H1 (cell line): ENCODE results near the gene OBSCN. TPM values are rescaled to one million over a fixed set of nuclear protein-coding genes. Genes with fewer than 3 reads are reported as not detected.

Experiments
- CTCF ChIA-PET: fragments of 300-600 bp; sonication (Branson Sonifier 250); formaldehyde crosslinking; loops from one replicate; lab custom pipeline; 2021; ENCODE audit not compliant: partially characterized antibody; lab: Charles Lee
- POLR2A ChIA-PET: fragments of 300-600 bp; sonication (Branson Sonifier 250); formaldehyde crosslinking; loops from one replicate; lab custom pipeline; 2021; ENCODE audit warnings: inconsistent platforms; ENCODE audit not compliant: partially characterized antibody; lab: Charles Lee
- DNase-seq, 2 experiments: peaks; one replicate each; pipeline versions ENCODE4 v3.0.0 to v3.0.0-alpha.2; 2010 to 2022; ENCODE audit warnings: low spot score in 2 of 2, low read depth in 1 of 2, mixed read lengths in 1 of 2
- FAIRE-seq: peaks from 2 replicates; lab custom pipeline; 2011; peaks lifted over from hg19 to GRCh38; lab: Jason Lieb, UNC
- H2AFZ ChIP-seq: 2 replicates; pipeline ENCODE4 v1.8.1; 2012; ENCODE audit warnings: low read length, inconsistent platforms
- H2AK5ac ChIP-seq: 2 replicates; pipeline ENCODE4 v1.6.1; 2013; ENCODE audit warnings: low read depth, low read length
- H2BK120ac ChIP-seq: replicated peaks from 2 replicates; pipeline ENCODE3; 2013; ENCODE audit warnings: low read depth, low read length, inconsistent platforms
- H2BK12ac ChIP-seq: 2 replicates; pipeline ENCODE4 v1.6.1; 2013; ENCODE audit warnings: low read depth, low read length
- H2BK15ac ChIP-seq: 2 replicates; pipeline ENCODE4 v1.6.1; 2013; ENCODE audit warnings: low read length
- H2BK20ac ChIP-seq: 2 replicates; pipeline ENCODE4 v1.6.1; 2013; ENCODE audit warnings: low read length
- H2BK5ac ChIP-seq: 2 replicates; pipeline ENCODE4 v1.6.1; 2013; ENCODE audit warnings: low read depth, low read length
- H3K14ac ChIP-seq: 2 replicates; pipeline ENCODE4 v1.6.1; 2013; ENCODE audit warnings: inconsistent platforms; ENCODE audit not compliant: insufficient read length
- H3K18ac ChIP-seq: 2 replicates; pipeline ENCODE4 v1.6.1; 2013; ENCODE audit warnings: low read length; ENCODE audit errors: extremely low read depth
- H3K23ac ChIP-seq: 2 replicates; pipeline ENCODE4 v1.6.1; 2013; ENCODE audit warnings: inconsistent platforms; ENCODE audit not compliant: insufficient read length
- H3K23me2 ChIP-seq: 2 replicates; pipeline ENCODE4 v1.6.1; 2013; ENCODE audit warnings: low read depth, low read length
- H3K27ac ChIP-seq: 2 replicates; pipeline ENCODE4 v1.6.1; 2011; ENCODE audit warnings: low read depth, low read length, inconsistent platforms
- H3K27me3 ChIP-seq, 4 experiments: replicated peaks in 1 of 4; 1 replicate in 1 of 4; 2 replicates in 3 of 4; pipeline versions ENCODE4 v1.6.1 to v1.8.1; 2011 to 2013; ENCODE audit warnings: low read length in 3 of 4, mild to moderate bottlenecking in 3 of 4, inconsistent platforms in 2 of 4, mixed read lengths in 2 of 4, moderate library complexity in 1 of 4; ENCODE audit not compliant: control insufficient read depth in 3 of 4, insufficient read depth in 3 of 4; ENCODE audit errors: extremely low read depth in 1 of 4
- H3K36me3 ChIP-seq, 4 experiments: 2 replicates each; pipeline versions ENCODE4 v1.6.1 to v1.8.1; 2011 to 2013; ENCODE audit warnings: mild to moderate bottlenecking in 4 of 4, low read length in 3 of 4, moderate library complexity in 2 of 4, control low read depth in 1 of 4, inconsistent platforms in 1 of 4; ENCODE audit not compliant: insufficient read depth in 4 of 4, control insufficient read depth in 2 of 4
- H3K4ac ChIP-seq: replicated peaks from 2 replicates; pipeline ENCODE3; 2013; ENCODE audit warnings: low read length, low read depth, mixed read lengths, inconsistent platforms; ENCODE audit not compliant: insufficient read length
- H3K4me1 ChIP-seq, 4 experiments: replicated peaks in 1 of 4; 1 replicate in 1 of 4; 2 replicates in 3 of 4; pipeline versions ENCODE4 v1.6.1 to v1.8.1; 2011 to 2013; ENCODE audit warnings: low read length in 3 of 4, inconsistent platforms in 2 of 4, mixed read lengths in 1 of 4; ENCODE audit not compliant: insufficient read depth in 4 of 4, control insufficient read depth in 3 of 4
- H3K4me2 ChIP-seq, 2 experiments: 2 replicates each; pipeline versions ENCODE4 v1.6.1 to v1.8.1; 2011 to 2013; ENCODE audit warnings: low read depth in 2 of 2, low read length in 2 of 2, control low read depth in 1 of 2, inconsistent platforms in 1 of 2, mild to moderate bottlenecking in 1 of 2; ENCODE audit not compliant: insufficient read depth in 1 of 2
- H3K4me3 ChIP-seq, 4 experiments: fragments of 200-600, 300-600 bp in 1 of 4; sonication (generic), shearing (Covaris generic), sonication (Bioruptor Twin) in 1 of 4; 2 replicates each; pipeline versions ENCODE4 v1.5.1 to v1.8.1; 2011 to 2016; ENCODE audit warnings: low read length in 4 of 4, low read depth in 3 of 4, control low read depth in 2 of 4, inconsistent platforms in 2 of 4, mild to moderate bottlenecking in 2 of 4, mixed read lengths in 1 of 4, moderate library complexity in 1 of 4; ENCODE audit not compliant: insufficient read depth in 2 of 4; ENCODE audit errors: extremely low read depth in 1 of 4
- H3K56ac ChIP-seq: replicated peaks from 2 replicates; pipeline ENCODE3; 2013; ENCODE audit warnings: low read depth, mild to moderate bottlenecking, mixed read lengths, low read length, inconsistent platforms; ENCODE audit not compliant: insufficient read length
- H3K79me1 ChIP-seq: 2 replicates; pipeline ENCODE4 v1.6.1; 2013; ENCODE audit warnings: low read depth, low read length, control low read depth
- H3K79me2 ChIP-seq, 2 experiments: 2 replicates each; pipeline versions ENCODE4 v1.6.1 to v1.8.1; 2012 to 2013; ENCODE audit warnings: low read length in 2 of 2, mild to moderate bottlenecking in 2 of 2, inconsistent platforms in 1 of 2; ENCODE audit not compliant: insufficient read depth in 2 of 2, control insufficient read depth in 1 of 2
- H3K9ac ChIP-seq, 4 experiments: replicated peaks in 1 of 4; 1 replicate in 1 of 4; 2 replicates in 3 of 4; pipeline versions ENCODE4 v1.6.1 to v1.8.1; 2011 to 2013; ENCODE audit warnings: low read depth in 3 of 4, low read length in 3 of 4, control low read depth in 2 of 4, mild to moderate bottlenecking in 2 of 4, moderate library complexity in 2 of 4, inconsistent platforms in 1 of 4; ENCODE audit errors: extremely low read depth in 1 of 4
- H3K9me3 ChIP-seq, 2 experiments: 2 replicates each; pipeline versions ENCODE4 v1.6.1 to v1.8.1; 2012 to 2013; ENCODE audit warnings: mild to moderate bottlenecking in 2 of 2, moderate library complexity in 2 of 2, control low read depth in 1 of 2, inconsistent platforms in 1 of 2, low read depth in 1 of 2, low read length in 1 of 2, mixed read lengths in 1 of 2; ENCODE audit not compliant: insufficient read depth in 2 of 2
- H4K20me1 ChIP-seq, 2 experiments: replicated peaks in 1 of 2; 2 replicates each; pipeline versions ENCODE3 to v1.8.1; 2011 to 2013; ENCODE audit warnings: inconsistent platforms in 2 of 2, low read length in 2 of 2, mild to moderate bottlenecking in 1 of 2; ENCODE audit not compliant: insufficient read depth in 2 of 2, control insufficient read depth in 1 of 2
- H4K5ac ChIP-seq: 2 replicates; pipeline ENCODE4 v1.6.1; 2013; ENCODE audit warnings: low read length, low read depth, mixed read lengths, inconsistent platforms; ENCODE audit not compliant: insufficient read length
- H4K8ac ChIP-seq: 2 replicates; pipeline ENCODE4 v1.8.0; 2013; ENCODE audit warnings: mild to moderate bottlenecking, moderate library complexity, low read length, inconsistent platforms; ENCODE audit not compliant: insufficient read depth; ENCODE audit errors: extremely low read depth
- H4K91ac ChIP-seq: replicated peaks from 2 replicates; pipeline ENCODE3; 2013; ENCODE audit warnings: low read length, mixed read lengths, inconsistent platforms; ENCODE audit not compliant: insufficient read length
- BRCA1 ChIP-seq: IDR thresholded peaks from 2 replicates; pipeline ENCODE4 v1.6.1; 2012; ENCODE audit warnings: low read depth, low read length, improper control_type of control experiment
- CHD1 ChIP-seq: IDR thresholded peaks from 2 replicates; pipeline ENCODE4 v1.6.1; 2012; ENCODE audit warnings: low read depth, low read length, improper control_type of control experiment
- CHD2 ChIP-seq: IDR thresholded peaks from 2 replicates; pipeline ENCODE4 v1.6.1; 2012; ENCODE audit warnings: low read length, improper control_type of control experiment
- FOSL1 ChIP-seq: IDR thresholded peaks from 2 replicates; pipeline ENCODE4 v1.6.1; 2011; ENCODE audit warnings: mild to moderate bottlenecking, low read depth, low read length, moderate library complexity; ENCODE audit not compliant: insufficient read depth
- GABPA ChIP-seq: IDR thresholded peaks from 2 replicates; pipeline ENCODE4 v1.6.1; 2011; ENCODE audit warnings: mild to moderate bottlenecking, low read length, moderate library complexity, borderline replicate concordance; ENCODE audit not compliant: insufficient read depth
- HDAC2 ChIP-seq, 2 experiments: fragments of 300-600 bp in 1 of 2; sonication (generic) in 1 of 2; IDR thresholded peaks; 2 replicates each; pipeline ENCODE4 v1.6.1; 2011 to 2012; ENCODE audit warnings: low read depth in 2 of 2, low read length in 2 of 2, mild to moderate bottlenecking in 2 of 2, moderate library complexity in 2 of 2, borderline replicate concordance in 1 of 2, inconsistent platforms in 1 of 2
- POLR2A ChIP-seq, 2 experiments: IDR thresholded peaks; 1 replicate in 1 of 2; 2 replicates in 1 of 2; pipeline ENCODE4 v1.6.1; 2011; ENCODE audit warnings: low read depth in 2 of 2, low read length in 2 of 2, mild to moderate bottlenecking in 2 of 2; ENCODE audit errors: control extremely low read depth in 1 of 2
- RAD21 ChIP-seq, 2 experiments: IDR thresholded peaks in 1 of 2; conservative IDR thresholded peaks in 1 of 2; 2 replicates each; pipeline ENCODE4 v1.6.1; 2011; ENCODE audit warnings: low read depth in 2 of 2, low read length in 2 of 2, improper control_type of control experiment in 1 of 2, inconsistent platforms in 1 of 2, mild to moderate bottlenecking in 1 of 2, moderate library complexity in 1 of 2
- RNF2 ChIP-seq: fragments of 200-900, 300-1000 bp; sonication (generic); IDR thresholded peaks from 2 replicates; pipeline ENCODE4 v1.7.1; 2016; ENCODE audit warnings: borderline replicate concordance, low read depth, mild to moderate bottlenecking, antibody characterized with exemption, low read length; ENCODE audit not compliant: poor library complexity, severe bottlenecking; ENCODE audit errors: missing control alignments
- SP4 ChIP-seq: IDR thresholded peaks from 2 replicates; pipeline ENCODE4 v1.6.1; 2012; ENCODE audit warnings: low read length, inconsistent platforms
- ZNF274 ChIP-seq: IDR thresholded peaks from 2 replicates; pipeline ENCODE4 v1.7.0; 2012; ENCODE audit warnings: low read length, borderline replicate concordance; ENCODE audit errors: extremely low read depth
- WGBS, 2 experiments: shearing (Covaris generic) in 1 of 2; methylation state at CpG; one replicate each; pipeline versions ENCODE4 v1.1.6 to v1.1.7; 2013 to 2015; ENCODE audit warnings: low lambda C conversion rate in 2 of 2, mixed read lengths in 2 of 2, inconsistent platforms in 1 of 2, low coverage in 1 of 2, missing lambda C conversion rate in 1 of 2; ENCODE audit not compliant: insufficient replicate concordance in 2 of 2, insufficient coverage in 1 of 2, insufficient read length in 1 of 2; ENCODE audit errors: extremely low coverage in 1 of 2, missing lambda C conversion rate in 1 of 2; 5-methylcytosine and 5-hydroxymethylcytosine counted together
- polyA plus RNA-seq, 7 experiments: library from polyadenylated mRNA; depleted of rRNA in 3 of 7; stranded (reverse) in 5 of 7; unstranded in 2 of 7; fragments of >200 nt in 5 of 7; fragments of 200-250 nt in 2 of 7; gene quantifications; 1 replicate in 5 of 7; 2 replicates in 1 of 7; 4 replicates in 1 of 7; pipeline versions ENCODE4 v1.2.1 to v1.2.3, GENCODE V29; 2011 to 2013; ENCODE audit warnings: missing spikeins in 2 of 7, mixed read lengths in 2 of 7
- total RNA-seq: library from RNA; stranded (reverse); fragmentation: NEBNext Ultra II Directional; extraction: Animal tissue kit (Norgen Biotek cat#: 25700); gene quantifications from 2 replicates; pipeline ENCODE4 v1.2.1, GENCODE V29; 2021
- TF ChIP-seq, protein P1 (sequence below): IDR thresholded peaks from 2 replicates; pipeline ENCODE4 v1.6.1; 2012; ENCODE audit warnings: inconsistent platforms
- TF ChIP-seq, protein P2 (sequence below): IDR thresholded peaks from 2 replicates; pipeline ENCODE4 v1.6.1; 2012; ENCODE audit warnings: inconsistent platforms

The OBSCN gene
- total and polyA plus RNA-seq, 2 of the 8 experiments (the other 6 are each of a cell fraction or from before 2014, with no cell fraction given) = 7.5 to 28.4 TPM

DNA sequence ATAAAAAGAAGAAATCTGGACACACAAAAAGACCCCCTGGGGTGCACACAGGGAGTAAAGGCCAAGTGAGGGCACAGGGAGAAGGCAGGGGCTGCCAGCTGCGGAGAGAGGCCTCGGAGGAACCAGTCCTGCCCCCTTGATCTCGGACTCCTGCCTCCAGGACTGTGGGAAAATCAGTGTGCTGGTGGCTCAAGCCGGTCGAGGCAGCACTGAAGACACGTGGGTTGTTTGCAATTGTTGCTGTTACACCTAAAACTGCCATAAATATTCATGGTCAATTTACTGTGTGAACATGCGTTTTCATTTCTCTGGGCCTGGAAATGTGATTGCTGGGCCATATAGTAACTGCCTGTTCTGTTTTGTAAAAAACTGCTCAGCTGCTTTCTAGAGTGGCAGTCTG lies 23.7 kb upstream of the OBSCN start:
- no peaks in the 10 kb centered on the region; the same call in 1 of the 2 replicates for H3K79me1 ChIP-seq
- no peak overlapping the region for H3K4me2 ChIP-seq
- no peak overlapping the region for H4K5ac ChIP-seq
- no peak overlapping the region for H3K4ac ChIP-seq
- H3K18ac ChIP-seq = no peak overlapping the region
- no peaks in the 10 kb centered on the region for H3K36me3 ChIP-seq
- H3K23ac ChIP-seq = no peak overlapping the region
- H3K27me3 ChIP-seq = no peaks in the 10 kb centered on the region; a peak in 1 of 7 replicates
- FAIRE-seq = no peak
- no peak overlapping the region for H2BK15ac ChIP-seq
- no peaks in the 10 kb centered on the region for H3K79me2 ChIP-seq
- POLR2A ChIA-PET = no interaction called here
- H2AFZ ChIP-seq = no peak overlapping the region
- H2AK5ac ChIP-seq = no peak overlapping the region
- H3K4me3 ChIP-seq = no peak overlapping the region
- CTCF ChIA-PET = no interaction called here
- H4K8ac ChIP-seq = no peak overlapping the region
- no peak overlapping the region for H3K56ac ChIP-seq
- H4K91ac ChIP-seq = no peak overlapping the region
- no peaks in the 10 kb centered on the region for H3K23me2 ChIP-seq
- no peaks in the 10 kb centered on the region for H3K9me3 ChIP-seq
- no peak overlapping the region for H2BK20ac ChIP-seq
- H3K9ac ChIP-seq = no peak overlapping the region
- H2BK5ac ChIP-seq = no peak overlapping the region
- no peak overlapping the region for H3K14ac ChIP-seq
- no peak overlapping the region for H3K27ac ChIP-seq
- H2BK12ac ChIP-seq = no peak overlapping the region
- WGBS, 2 experiments = 90% methylated on average over 7 of the region's 7 CpGs; no CpG with 5 or more reads in 1 of the 2 experiments
- no peak overlapping the region for H2BK120ac ChIP-seq
- H3K4me1 ChIP-seq = no peaks in the 10 kb centered on the region
- DNase-seq = no peak
- H4K20me1 ChIP-seq = peaks cover 0 to 1% of the 10 kb centered on the region in 2 experiments
- TF ChIP-seq CHD1 (no peak), BRCA1 (no peak), CHD2 (no peak), FOSL1 (no peak), RNF2 (no peak), SP4 (no peak), RAD21 (IDR thresholded peaks at IDR 0.05 in 1 of 2, conservative IDR thresholded peaks at IDR 0.05 in 1 of 2; ENCODE audit: low read depth in 2 of 2, low read length in 2 of 2) (no peak), ZNF274 (no peak), GABPA (no peak), HDAC2 (IDR thresholded peaks at IDR 0.05; ENCODE audit: borderline replicate concordance in 1 of 2, low read depth in 2 of 2, low read length in 2 of 2) (no peak), POLR2A (IDR thresholded peaks at IDR 0.05; ENCODE audit: control extremely low read depth in 1 of 2, low read depth in 2 of 2, low read length in 2 of 2) (no peak)
- TF ChIP-seq, protein P1, sequence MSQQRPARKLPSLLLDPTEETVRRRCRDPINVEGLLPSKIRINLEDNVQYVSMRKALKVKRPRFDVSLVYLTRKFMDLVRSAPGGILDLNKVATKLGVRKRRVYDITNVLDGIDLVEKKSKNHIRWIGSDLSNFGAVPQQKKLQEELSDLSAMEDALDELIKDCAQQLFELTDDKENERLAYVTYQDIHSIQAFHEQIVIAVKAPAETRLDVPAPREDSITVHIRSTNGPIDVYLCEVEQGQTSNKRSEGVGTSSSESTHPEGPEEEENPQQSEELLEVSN = no peak
- TF ChIP-seq, protein P2, sequence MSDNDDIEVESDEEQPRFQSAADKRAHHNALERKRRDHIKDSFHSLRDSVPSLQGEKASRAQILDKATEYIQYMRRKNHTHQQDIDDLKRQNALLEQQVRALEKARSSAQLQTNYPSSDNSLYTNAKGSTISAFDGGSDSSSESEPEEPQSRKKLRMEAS = no peak
